NCI-H2171 treated with DMSO at 0.1 percent for 48 hours (cell line): Measurements from ENCODE around the gene TUBB.
"Not testable (repeated sequence)": the region's sequence is repeated elsewhere in the genome, so short reads cannot be mapped to it uniquely, and the experiment has no call there.

Experiments used
- DNase-seq: peaks from one replicate; lab custom pipeline; 2025; lab: John Stamatoyannopoulos, UW

The TUBB gene

GRCh38 chr6:30741063-30741779 is 21.1 kb downstream of the TUBB start:
- no peak for DNase-seq

DNA sequence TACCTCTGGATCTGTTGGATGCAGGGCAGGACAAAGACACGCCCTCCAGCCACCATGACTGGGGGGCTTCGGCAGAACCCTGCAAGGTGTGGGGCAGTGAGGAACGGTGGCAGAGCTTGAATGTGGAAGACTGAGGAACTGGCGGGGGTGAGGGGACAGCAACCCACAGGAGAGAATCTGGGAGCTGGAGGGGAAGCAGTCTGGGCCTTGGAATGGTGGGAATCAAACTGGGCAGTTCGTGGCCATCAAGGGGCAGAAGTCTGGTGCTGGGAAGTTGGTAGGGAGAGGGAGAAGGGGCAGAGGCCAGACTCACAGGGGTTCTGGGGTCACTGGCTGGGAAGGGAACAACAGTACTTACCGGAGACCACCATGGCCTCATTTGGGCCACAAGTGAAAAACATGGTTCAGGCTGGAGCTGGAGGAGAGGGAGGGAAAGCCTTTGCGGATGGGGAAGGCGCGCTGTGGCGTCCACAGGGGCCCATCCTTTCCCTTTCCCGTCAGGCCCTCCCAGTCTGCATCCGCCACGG is 21.7 kb downstream of the TUBB start:
- DNase-seq = no peak

DNA sequence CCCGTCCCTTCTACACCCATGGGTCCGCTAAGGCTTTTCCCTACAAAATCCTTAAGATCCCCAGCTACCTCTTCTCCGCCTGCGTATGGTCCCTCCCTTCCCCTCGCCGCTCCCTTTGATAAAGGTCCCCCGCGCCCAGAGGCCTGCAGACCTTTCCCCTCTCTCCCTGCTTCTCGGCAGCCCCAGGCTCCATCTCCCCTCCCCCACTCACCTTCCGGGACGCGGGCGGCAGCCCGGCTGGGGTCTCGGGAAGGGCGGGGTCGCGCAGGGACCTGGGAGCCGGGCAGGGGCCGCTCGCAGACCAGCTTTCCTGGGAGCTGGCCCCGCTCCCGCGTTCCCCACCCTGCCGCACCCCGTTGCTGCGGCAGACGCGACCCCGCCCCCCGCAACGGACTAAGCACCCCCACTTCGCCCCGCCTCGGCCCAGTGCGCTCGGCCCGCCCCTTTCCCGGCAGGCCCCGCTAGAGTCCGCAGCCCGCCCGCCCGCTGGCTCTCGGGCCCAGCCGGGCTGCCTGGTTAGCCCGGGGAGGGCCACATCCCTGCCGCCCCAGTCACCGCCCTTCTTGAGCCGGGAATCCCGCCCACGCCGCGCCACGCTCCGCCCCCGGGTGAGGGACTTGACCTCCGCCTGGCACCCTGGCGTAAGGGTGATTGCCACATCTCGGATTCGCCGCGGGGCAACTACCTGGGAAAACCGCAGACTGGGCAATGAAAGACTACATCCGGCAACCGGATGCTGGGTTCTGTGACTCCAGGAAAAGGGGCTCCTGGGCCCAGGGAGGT is 22.4 kb downstream of the TUBB start, which contains the start of gene FLOT1:
TSS of gene FLOT1 (minus strand) at position 372 of the 783 bp plus-strand sequence. CDS start 498 bp downstream, outside the sequence.
- peak; percentile 79 for DNase-seq

- DNase-seq = peak; percentile 13
These were observed 23.2 kb downstream of the TUBB start for GRCh38 chr6:30743099-30744053.

DNA sequence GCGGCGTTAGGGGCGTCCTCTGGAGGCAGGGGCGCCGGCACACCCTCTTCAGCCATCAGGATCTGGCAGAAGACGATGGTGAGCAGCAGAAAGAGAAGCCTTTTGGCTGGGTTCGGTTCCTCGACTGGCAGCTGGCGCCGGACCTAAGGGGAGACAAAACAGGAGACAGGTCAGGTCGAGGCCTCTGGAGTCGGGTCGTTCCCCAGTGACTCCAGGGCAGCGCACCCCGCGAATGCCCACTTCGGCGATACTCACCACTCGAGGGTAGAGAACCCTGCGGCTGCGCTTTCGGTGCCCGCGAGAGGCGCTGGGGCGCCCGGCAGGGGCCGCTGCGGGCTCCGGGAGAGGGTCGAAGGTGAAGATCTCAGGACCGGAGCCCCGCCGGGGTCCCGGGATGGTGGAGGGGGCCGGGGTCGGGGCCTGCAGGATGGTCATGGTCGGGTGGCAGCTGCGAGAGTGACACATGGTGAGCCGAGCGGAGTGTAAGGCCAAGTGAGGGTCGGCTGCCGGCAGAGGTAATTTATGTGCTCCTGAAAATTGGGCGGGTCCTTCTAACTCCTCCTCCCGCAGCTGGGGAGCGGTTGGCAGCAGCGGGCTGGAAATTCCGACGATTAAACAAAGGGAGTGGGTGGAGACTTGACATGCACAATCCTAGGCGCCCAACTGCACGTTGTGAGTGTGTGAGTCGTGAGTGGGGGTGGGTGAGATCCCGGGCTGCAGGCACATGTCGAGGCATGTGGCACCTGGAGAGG is 24.1 kb downstream of the TUBB start, which contains the start of gene IER3:
TSS of gene IER3 (minus strand) at position 494 of the 752 bp plus-strand sequence. CDS start at position 465, 29 bp downstream.
- DNase-seq = peak; percentile 87

- DNase-seq = no peak
These were observed 27.1 kb downstream of the TUBB start for GRCh38 chr6:30747300-30747687.

- no peak for DNase-seq
These were observed 28.0 kb downstream of the TUBB start for GRCh38 chr6:30747902-30748769.

- no peak for DNase-seq
These were observed 28.8 kb downstream of the TUBB start for GRCh38 chr6:30748851-30749540.

GRCh38 chr6:30749554-30750378 is 29.6 kb downstream of the TUBB start:
- no peak for DNase-seq

- no peak for DNase-seq
These were observed 30.2 kb downstream of the TUBB start for GRCh38 chr6:30750379-30750668.

- DNase-seq = peak; percentile 47
These were observed 32.2 kb downstream of the TUBB start for GRCh38 chr6:30752157-30752927.

GRCh38 chr6:30754631-30755030 is 34.5 kb downstream of the TUBB start:
- DNase-seq = no peak

- not testable (repeated sequence) for DNase-seq
These were observed 36.4 kb downstream of the TUBB start for GRCh38 chr6:30756405-30757003.

DNA sequence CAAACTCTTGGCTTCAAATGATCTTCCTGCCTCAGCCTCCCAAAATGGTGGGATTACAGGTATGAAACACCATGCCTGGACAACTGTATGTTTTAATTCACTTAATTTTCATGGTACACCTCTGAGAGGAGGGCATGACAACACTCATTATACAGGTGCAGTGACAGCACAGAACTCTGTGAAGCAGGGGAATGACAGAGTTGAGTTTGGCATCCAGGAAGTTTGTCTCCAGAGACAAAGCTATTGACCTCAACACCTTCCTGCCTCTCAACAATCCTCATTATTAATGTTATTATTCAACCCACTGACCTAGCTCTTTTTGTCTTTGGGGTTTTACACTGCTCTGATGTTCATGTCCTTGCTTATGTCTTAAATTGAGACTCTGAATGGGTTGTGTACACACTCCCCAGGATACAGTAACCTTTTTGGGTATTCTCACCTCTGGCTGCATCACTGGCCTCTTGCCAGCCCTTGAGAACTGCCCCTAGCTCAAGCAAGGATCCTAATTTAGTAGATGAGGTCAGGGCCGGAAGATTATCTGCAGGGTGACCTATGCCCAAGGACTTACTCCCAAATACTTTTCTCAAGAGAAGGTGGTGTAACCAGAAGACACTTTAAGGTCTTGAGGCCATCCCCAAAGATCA is 37.2 kb downstream of the TUBB start:
- no peak for DNase-seq

GRCh38 chr6:30759575-30760239 is 39.6 kb downstream of the TUBB start:
- no peak for DNase-seq

GRCh38 chr6:30760549-30760948 is 40.4 kb downstream of the TUBB start:
- no peak for DNase-seq
